ENCODE data around the gene ZNF154.
A peak's percentile ranks its signal among the peaks of the same experiment; 100 is the strongest.

Gene ZNF154

GRCh38 chr19:57675881-57676280, 33.1 kb downstream of the ZNF154 start:
- peak; percentile 64 for DNase-seq (ENCODE audit: low spot score)

GRCh38 chr19:57672466-57672865, 36.5 kb downstream of the ZNF154 start:
- DNase-seq (ENCODE audit: low spot score), result no peak

GRCh38 chr19:57671124-57671895, 37.7 kb downstream of the ZNF154 start:
- no peak for DNase-seq (ENCODE audit: low spot score)

GRCh38 chr19:57668635-57669034, 40.4 kb downstream of the ZNF154 start, which contains the start of gene ZSCAN4:
Gene ZSCAN4 (plus strand): TSS chr19:57668935. CDS start chr19:57676146, 7,211 bp downstream.
- no peak for DNase-seq (ENCODE audit: low spot score)

GRCh38 chr19:57667228-57667627, 41.8 kb downstream of the ZNF154 start:
- DNase-seq (ENCODE audit: low spot score), result no peak

- DNase-seq (ENCODE audit: low spot score), result no peak
Measured at GRCh38 chr19:57665261-57665806, 43.7 kb downstream of the ZNF154 start.

- peak; percentile 87 for DNase-seq (ENCODE audit: low spot score)
Measured at GRCh38 chr19:57664269-57665127, 44.5 kb downstream of the ZNF154 start.

GRCh38 chr19:57656346-57656745, 52.7 kb downstream of the ZNF154 start:
- no peak for DNase-seq (ENCODE audit: low spot score)

GRCh38 chr19:57655443-57655842, 53.6 kb downstream of the ZNF154 start:
- no peak for DNase-seq (ENCODE audit: low spot score)

- no peak for DNase-seq (ENCODE audit: low spot score)
Measured at GRCh38 chr19:57653689-57654088, 55.3 kb downstream of the ZNF154 start.

GRCh38 chr19:57651654-57651996, 57.4 kb downstream of the ZNF154 start:
- no peak for DNase-seq (ENCODE audit: low spot score)

- no peak for DNase-seq (ENCODE audit: low spot score)
Measured at GRCh38 chr19:57648331-57649003, 60.5 kb downstream of the ZNF154 start.

Measured in GM03348 (cell line).